ENCODE results near the gene WASF3.

WASF3 gene

DNA sequence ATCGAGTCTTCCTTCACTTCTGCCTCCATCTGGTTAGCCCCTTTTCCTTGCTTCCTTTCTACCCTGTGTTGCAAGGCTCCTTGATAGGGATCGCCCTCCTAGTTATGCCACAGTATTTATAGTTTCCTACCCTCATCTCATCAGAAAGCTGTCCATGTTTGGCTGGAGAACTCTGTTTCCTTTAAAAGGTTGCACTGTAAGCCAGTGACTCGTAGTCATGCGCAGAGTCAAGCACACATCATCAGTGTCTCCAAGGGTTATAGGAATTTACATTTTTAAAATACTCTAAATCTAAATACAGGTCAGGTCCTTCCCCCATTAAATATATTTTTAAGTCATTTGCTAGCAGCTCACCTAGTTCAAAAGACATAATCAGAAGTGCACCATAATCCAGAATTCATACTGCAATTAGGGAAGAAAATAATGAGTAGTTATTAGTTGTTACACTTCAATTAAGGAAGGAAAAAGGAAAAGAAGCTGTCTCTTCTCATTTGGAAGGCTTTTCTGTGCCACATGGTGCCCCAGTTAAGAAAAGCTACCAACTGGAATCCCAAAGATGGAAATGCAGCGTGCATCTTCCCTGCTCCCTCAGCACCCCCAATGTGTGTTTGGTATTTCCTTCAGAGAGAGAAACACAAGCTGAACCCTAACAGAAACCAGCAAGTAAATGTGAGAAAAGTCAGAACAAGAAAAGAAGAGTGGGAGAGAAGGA, 122.1 kb downstream of the WASF3 start:
- no peak for DNase-seq (ENCODE audit: extremely low read depth in 1 of 2, low read depth in 1 of 2)

GRCh38 chr13:26680123-26680450, 122.6 kb downstream of the WASF3 start:
- DNase-seq (ENCODE audit: extremely low read depth in 1 of 2, low read depth in 1 of 2), result no peak

DNA sequence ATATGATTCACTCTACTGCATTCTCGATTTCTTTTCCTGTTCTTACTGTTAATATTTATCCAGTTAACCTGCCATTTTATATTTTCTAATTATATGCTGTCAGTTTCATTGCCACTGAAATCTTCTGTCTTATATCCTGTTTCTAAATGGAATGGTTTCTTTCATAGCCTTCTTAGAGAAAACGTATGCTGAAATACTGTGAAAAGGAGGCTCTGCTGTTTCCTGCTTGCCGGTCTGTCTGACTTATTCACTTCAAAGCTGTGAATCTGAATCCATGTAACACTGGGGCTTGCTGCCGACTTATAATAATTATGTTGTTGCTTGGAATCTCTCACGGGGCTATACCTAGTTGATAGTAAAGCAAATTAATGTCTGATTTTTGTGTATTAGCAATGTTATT, 123.1 kb downstream of the WASF3 start:
- DNase-seq (ENCODE audit: extremely low read depth in 1 of 2, low read depth in 1 of 2), result no peak

DNA sequence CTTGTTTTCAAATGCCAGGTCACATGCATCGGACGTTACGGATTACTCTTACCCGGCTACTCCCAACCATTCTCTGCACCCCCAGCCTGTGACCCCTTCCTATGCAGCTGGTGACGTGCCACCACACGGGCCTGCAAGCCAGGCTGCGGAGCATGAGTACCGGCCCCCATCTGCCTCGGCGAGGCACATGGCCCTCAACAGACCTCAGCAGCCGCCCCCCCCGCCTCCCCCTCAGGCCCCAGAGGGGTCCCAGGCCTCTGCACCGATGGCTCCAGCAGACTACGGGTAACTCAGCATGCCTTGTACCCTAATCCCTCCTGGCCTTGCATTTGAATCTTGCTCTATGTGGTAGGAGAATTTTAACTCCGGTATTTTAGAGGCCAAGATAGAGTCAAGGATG, 123.6 kb downstream of the WASF3 start:
- DNase-seq (ENCODE audit: extremely low read depth in 1 of 2, low read depth in 1 of 2), result no peak

- no peak for DNase-seq (ENCODE audit: extremely low read depth in 1 of 2, low read depth in 1 of 2)
Observed at GRCh38 chr13:26682606-26683005, 125.1 kb downstream of the WASF3 start.

DNA sequence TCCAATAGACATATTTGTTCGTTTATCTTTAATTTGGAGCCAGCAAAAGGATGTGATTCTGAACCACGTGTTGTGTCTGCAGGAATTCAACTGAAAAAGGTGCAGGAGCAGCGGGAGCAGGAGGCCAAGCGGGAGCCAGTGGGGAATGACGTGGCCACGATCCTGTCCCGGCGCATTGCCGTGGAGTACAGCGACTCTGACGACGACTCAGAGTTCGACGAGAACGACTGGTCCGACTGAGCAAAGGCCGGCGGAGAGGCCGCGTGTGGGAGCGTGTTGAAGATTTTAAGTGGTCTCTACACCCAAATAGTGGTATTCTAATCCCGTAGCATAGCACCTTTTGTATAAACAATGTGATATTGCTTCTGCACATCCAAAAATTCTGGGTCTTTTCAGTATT, 128.1 kb downstream of the WASF3 start:
- no peak for DNase-seq (ENCODE audit: extremely low read depth in 1 of 2, low read depth in 1 of 2)

- DNase-seq (ENCODE audit: extremely low read depth in 1 of 2, low read depth in 1 of 2), result no peak
Observed at GRCh38 chr13:26686285-26686684, 128.8 kb downstream of the WASF3 start.

DNA sequence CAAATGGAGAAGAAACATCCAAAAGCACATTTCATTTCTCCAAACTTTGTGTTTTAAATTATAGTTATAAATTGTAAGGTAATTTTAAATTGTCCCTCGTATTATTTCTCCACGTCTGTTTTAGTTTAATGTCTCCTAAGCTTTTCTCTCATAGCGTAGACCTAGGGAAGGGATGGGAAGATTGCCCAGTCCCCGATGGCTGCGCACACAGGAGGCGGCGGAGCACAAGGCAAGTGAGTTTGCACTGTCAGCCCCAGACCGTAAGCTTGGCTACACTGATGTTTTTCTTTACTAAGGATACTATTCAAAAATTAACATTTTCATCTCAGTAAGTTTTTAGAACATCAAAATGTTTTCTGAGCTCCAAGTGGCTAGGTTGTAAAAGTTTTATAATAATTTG, 130.8 kb downstream of the WASF3 start:
- DNase-seq (ENCODE audit: extremely low read depth in 1 of 2, low read depth in 1 of 2), result no peak

- no peak for DNase-seq (ENCODE audit: extremely low read depth in 1 of 2, low read depth in 1 of 2)
Observed at GRCh38 chr13:26688980-26689379, 131.5 kb downstream of the WASF3 start.

GRCh38 chr13:26693749-26694463, 136.4 kb downstream of the WASF3 start:
- DNase-seq (ENCODE audit: extremely low read depth in 1 of 2, low read depth in 1 of 2), result no peak

- no peak for DNase-seq (ENCODE audit: extremely low read depth in 1 of 2, low read depth in 1 of 2)
Observed at GRCh38 chr13:26694609-26695359, 137.3 kb downstream of the WASF3 start.

- no peak for DNase-seq (ENCODE audit: extremely low read depth in 1 of 2, low read depth in 1 of 2)
Observed at GRCh38 chr13:26695360-26695705, 137.8 kb downstream of the WASF3 start.

DNA sequence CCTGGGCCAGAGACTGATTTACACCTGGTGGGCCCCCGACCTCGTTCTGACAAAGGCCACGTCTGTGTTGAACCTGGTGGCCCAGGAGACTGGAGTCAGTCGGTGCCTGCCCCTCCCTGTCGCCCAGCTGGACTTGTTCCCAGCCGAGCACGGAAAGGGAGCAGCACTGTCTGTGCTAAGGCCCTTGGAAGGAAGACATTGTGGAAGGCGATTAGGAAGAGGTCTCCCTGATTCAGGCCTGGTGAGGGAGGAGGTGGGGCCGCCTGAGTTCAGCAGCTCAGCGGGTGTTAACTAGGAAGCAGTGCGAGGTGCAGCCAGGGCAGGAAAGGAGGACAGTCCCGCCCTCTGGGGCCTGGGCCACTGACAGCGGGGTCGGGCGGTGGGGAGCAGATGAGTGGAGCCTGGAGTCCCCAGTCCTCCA, 138.4 kb downstream of the WASF3 start:
- no peak for DNase-seq (ENCODE audit: extremely low read depth in 1 of 2, low read depth in 1 of 2)

- DNase-seq (ENCODE audit: extremely low read depth in 1 of 2, low read depth in 1 of 2), result no peak
Observed at GRCh38 chr13:26697069-26697955, 139.8 kb downstream of the WASF3 start.

DNA sequence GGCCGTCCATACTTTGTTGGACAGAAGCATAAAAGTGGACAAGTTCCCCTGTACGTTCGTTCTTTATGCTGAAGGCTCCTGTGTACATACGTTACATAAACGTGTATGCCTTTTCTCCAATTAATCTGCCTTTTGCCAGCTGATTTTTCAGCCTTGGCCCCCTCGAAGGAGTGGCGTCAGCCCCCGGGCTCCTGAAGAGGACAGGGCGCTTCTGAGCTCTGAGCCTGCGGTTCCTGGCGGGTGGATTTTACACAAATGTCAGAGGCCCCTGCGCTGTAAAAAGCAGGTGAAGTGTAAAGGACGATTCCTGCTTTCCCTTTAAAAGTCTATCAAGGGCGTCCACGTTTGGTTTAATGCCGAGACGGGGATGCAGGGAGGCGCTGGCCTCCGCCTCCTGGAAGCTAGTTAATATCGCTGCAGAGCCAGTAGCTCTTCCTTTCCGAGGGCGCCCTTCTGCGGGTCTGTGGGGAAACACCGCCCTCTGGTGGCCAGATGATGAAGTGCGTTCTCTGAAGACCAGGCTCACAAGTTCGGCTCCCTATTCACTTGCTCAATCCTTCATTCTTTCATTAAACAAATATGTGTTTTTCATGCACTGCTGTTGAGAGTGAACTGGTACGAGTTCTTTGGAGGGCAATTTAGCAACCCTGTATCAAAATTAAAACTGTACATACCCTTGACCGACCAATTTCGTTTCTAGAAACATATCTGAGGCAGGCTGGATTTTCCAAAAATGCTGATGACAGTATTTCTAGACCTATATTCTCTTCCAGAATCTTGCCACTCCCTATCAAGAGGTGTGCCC, 141.1 kb downstream of the WASF3 start:
- DNase-seq (ENCODE audit: extremely low read depth in 1 of 2, low read depth in 1 of 2), result peak; percentile 44 to 48

- no peak for DNase-seq (ENCODE audit: extremely low read depth in 1 of 2, low read depth in 1 of 2)
Observed at GRCh38 chr13:26699197-26699490, 141.7 kb downstream of the WASF3 start.

DNA sequence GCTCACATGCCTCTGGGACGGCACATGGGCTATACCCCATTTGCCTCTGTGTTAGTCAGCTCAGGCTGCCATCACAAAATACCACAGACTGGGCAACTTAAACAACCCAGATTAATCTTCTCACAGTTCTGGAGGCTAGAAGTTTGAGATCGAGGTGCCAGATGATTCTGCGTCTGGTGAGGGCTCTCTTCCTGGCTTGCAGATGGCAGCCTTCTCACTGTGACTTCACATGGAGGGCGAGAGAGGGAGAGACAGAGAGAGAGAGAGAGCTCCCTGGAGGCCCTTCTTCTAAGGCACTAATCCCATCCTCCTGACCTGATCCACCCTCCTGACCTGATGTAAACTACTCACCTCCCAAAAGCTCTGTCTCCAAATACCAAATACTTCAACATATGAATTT, 148.1 kb downstream of the WASF3 start:
- DNase-seq (ENCODE audit: extremely low read depth in 1 of 2, low read depth in 1 of 2), result no peak

DNA sequence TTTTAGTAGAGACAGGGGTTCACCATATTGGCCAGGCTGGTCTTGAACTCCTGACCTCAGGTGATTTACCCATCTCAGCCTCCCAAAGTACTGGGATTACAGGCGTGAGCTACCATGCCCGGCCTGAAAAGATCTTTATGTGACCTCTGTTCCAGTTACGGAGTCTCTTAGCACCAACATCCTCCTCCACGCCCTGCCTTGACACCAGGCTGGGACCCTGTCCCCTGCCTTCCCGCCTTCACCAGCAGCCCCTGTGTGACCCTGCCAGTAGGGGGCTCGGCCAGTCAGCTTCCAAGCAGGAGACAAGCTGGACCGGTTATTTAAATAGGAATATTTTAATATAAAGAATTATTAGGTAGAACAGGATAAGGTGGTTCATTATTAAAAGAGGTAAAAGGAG, 148.9 kb downstream of the WASF3 start:
- DNase-seq (ENCODE audit: extremely low read depth in 1 of 2, low read depth in 1 of 2), result no peak

- peak in 1 of 2 donors; percentile 13 for DNase-seq (ENCODE audit: extremely low read depth in 1 of 2, low read depth in 1 of 2)
Observed at GRCh38 chr13:26707122-26708006, 149.9 kb downstream of the WASF3 start.

- no peak for DNase-seq (ENCODE audit: extremely low read depth in 1 of 2, low read depth in 1 of 2)
Observed at GRCh38 chr13:26708007-26708297, 150.5 kb downstream of the WASF3 start.

All from stimulated activated CD8-positive, alpha-beta memory T cell treated with anti-CD3 and anti-CD28 coated beads, Interleukin-7, amount 100 ng/mL, for 48 hours (primary cell).